ENCODE results near the gene CEP83. TPM values are rescaled to one million over a fixed set of nuclear protein-coding genes. Genes with fewer than 3 reads are reported as not detected.

Gene CEP83
- total RNA-seq, 4 donors from 2014 or later, result 19.0 to 34.5 (median 24.4) TPM

- Histone ChIP-seq H3K4me3 (no peak overlapping the region), H3K36me3 (peaks cover 0 to 6% (median 0%) of the 10 kb centered on the region in 3 donors), H3K27ac (no peak overlapping the region), H3K4me1 (no peaks in the 10 kb centered on the region), H3K27me3 (no peaks in the 10 kb centered on the region), H3K9me3 (peaks cover 0 to 26% (median 0%) of the 10 kb centered on the region in 4 donors)
- TF ChIP-seq CTCF (IDR thresholded peaks at IDR 0.05), result peak in 1 of 5 experiments; percentile 38
- TF ChIP-seq EP300 (IDR thresholded peaks at IDR 0.05), result no peak
- DNase-seq (ENCODE audit: low spot score in 2 of 2), result no peak
- 62 to 65% methylated on average over 3 of the region's 3 CpGs for WGBS, 2 donors
Measured at GRCh38 chr12:94434171-94434570, 25.5 kb downstream of the CEP83 start.

- TF ChIP-seq POLR2A (IDR thresholded peaks at IDR 0.05), result no peak
- no peak for TF ChIP-seq CTCF (IDR thresholded peaks at IDR 0.05)
- no peak for TF ChIP-seq EP300 (IDR thresholded peaks at IDR 0.05)
Measured at GRCh38 chr12:94433744-94434143, 25.9 kb downstream of the CEP83 start.

GRCh38 chr12:94430304-94430703 lies 29.4 kb downstream of the CEP83 start:
- TF ChIP-seq EP300 (IDR thresholded peaks at IDR 0.05), result no peak
- no peak for TF ChIP-seq CTCF (IDR thresholded peaks at IDR 0.05)
- TF ChIP-seq POLR2A (IDR thresholded peaks at IDR 0.05), result no peak
- no peak overlapping the region for H3K4me3 ChIP-seq
- peaks cover 0 to 6% (median 0%) of the 10 kb centered on the region in 3 donors for H3K36me3 ChIP-seq
- no peak overlapping the region for H3K27ac ChIP-seq
- no peaks in the 10 kb centered on the region for H3K27me3 ChIP-seq
- peaks cover 0 to 19% (median 0%) of the 10 kb centered on the region in 4 donors for H3K9me3 ChIP-seq
- no peak for DNase-seq (ENCODE audit: low spot score in 2 of 2)
- peaks cover 0 to 16% (median 0%) of the 10 kb centered on the region in 4 donors for H3K4me1 ChIP-seq

More at GRCh38 chr12:94433744-94434143, 25.9 kb downstream of the CEP83 start:
- 39 to 63% methylated on average over 1 of the region's 1 CpG for WGBS, 2 donors
- no peak for DNase-seq (ENCODE audit: low spot score in 2 of 2)
- H3K9me3 ChIP-seq, result peaks cover 0 to 26% (median 0%) of the 10 kb centered on the region in 4 donors
- no peak overlapping the region for H3K27ac ChIP-seq
- peaks cover 0 to 6% (median 0%) of the 10 kb centered on the region in 3 donors for H3K36me3 ChIP-seq
- no peak overlapping the region for H3K4me3 ChIP-seq
- no peaks in the 10 kb centered on the region for H3K27me3 ChIP-seq
- no peaks in the 10 kb centered on the region for H3K4me1 ChIP-seq

GRCh38 chr12:94429633-94430032 lies 30.0 kb downstream of the CEP83 start:
- DNase-seq (ENCODE audit: low spot score in 2 of 2), result no peak
- Histone ChIP-seq H3K4me3 (no peak overlapping the region), H3K36me3 (peaks cover 0 to 7% (median 0%) of the 10 kb centered on the region in 3 donors), H3K9me3 (peaks cover 0 to 19% (median 0%) of the 10 kb centered on the region in 4 donors), H3K4me1 (peaks cover 0 to 16% (median 0%) of the 10 kb centered on the region in 4 donors), H3K27me3 (no peaks in the 10 kb centered on the region), H3K27ac (no peak overlapping the region)
- TF ChIP-seq EP300 (IDR thresholded peaks at IDR 0.05), result no peak
- TF ChIP-seq POLR2A (IDR thresholded peaks at IDR 0.05), result no peak
- TF ChIP-seq CTCF (IDR thresholded peaks at IDR 0.05), result no peak

GRCh38 chr12:94429191-94429590 lies 30.5 kb downstream of the CEP83 start:
- H3K4me1 ChIP-seq, result peaks cover 0 to 16% (median 0%) of the 10 kb centered on the region in 4 donors
- H3K27ac ChIP-seq, result no peak overlapping the region
- H3K27me3 ChIP-seq, result no peaks in the 10 kb centered on the region
- H3K36me3 ChIP-seq, result peaks cover 0 to 11% (median 0%) of the 10 kb centered on the region in 3 donors
- no peak for TF ChIP-seq CTCF (IDR thresholded peaks at IDR 0.05)
- no peak for TF ChIP-seq POLR2A (IDR thresholded peaks at IDR 0.05)
- no peak for TF ChIP-seq EP300 (IDR thresholded peaks at IDR 0.05)
- peaks cover 0 to 19% (median 0%) of the 10 kb centered on the region in 4 donors for H3K9me3 ChIP-seq
- WGBS, 2 donors, result 98% methylated on average over 2 of the region's 2 CpGs
- DNase-seq (ENCODE audit: low spot score in 2 of 2), result no peak
- no peak overlapping the region for H3K4me3 ChIP-seq
